OCI-LY3 (cell line): ENCODE measurements around the gene VDAC1.
"Not testable (repeated sequence)": the region's sequence is repeated elsewhere in the genome, so short reads cannot be mapped to it uniquely, and the experiment has no call there.

Experiments
- H2AFZ ChIP-seq: fragments of 200-600, 300-600 bp; shearing (Covaris generic); 2 replicates; pipeline ENCODE4 v1.6.0; 2014; ENCODE audit warnings: antibody characterized with exemption, low read depth, low read length
- H3K27ac ChIP-seq: fragments of 200-600, 300-600 bp; sonication (generic); 2 replicates; pipeline ENCODE4 v1.5.1; 2014; ENCODE audit warnings: mild to moderate bottlenecking, low read length, moderate library complexity, mixed read lengths
- H3K27me3 ChIP-seq: fragments of 200-600, 300-600 bp; sonication (generic); 2 replicates; pipeline ENCODE4 v1.6.1; 2014; ENCODE audit warnings: low read depth, low read length, mixed read lengths
- H3K36me3 ChIP-seq: fragments of 200-600, 300-600 bp; sonication (generic); replicated peaks from 2 replicates; pipeline ENCODE3; 2014; ENCODE audit warnings: low read depth, low read length, mixed read lengths
- H3K4me1 ChIP-seq: fragments of 300-600, 200-600 bp; sonication (generic); 2 replicates; pipeline ENCODE4 v1.6.1; 2014; ENCODE audit warnings: low read length, mixed read lengths
- H3K4me2 ChIP-seq: fragments of 200-600, 300-600 bp; sonication (generic); 2 replicates; pipeline ENCODE4 v1.6.1; 2014; ENCODE audit warnings: low read length, mixed read lengths
- H3K4me3 ChIP-seq: fragments of 300-600, 200-600 bp; sonication (generic); 2 replicates; pipeline ENCODE4 v1.5.1; 2014; ENCODE audit warnings: antibody characterized with exemption, mild to moderate bottlenecking, low read length, moderate library complexity
- H3K79me2 ChIP-seq: fragments of 300-600, 200-600 bp; shearing (Covaris generic); 2 replicates; pipeline ENCODE4 v1.6.1; 2014; ENCODE audit warnings: mild to moderate bottlenecking, low read length, mixed read lengths
- H3K9ac ChIP-seq: fragments of 300-600, 200-600 bp; shearing (Covaris generic); 2 replicates; pipeline ENCODE4 v1.6.0; 2014; ENCODE audit warnings: mild to moderate bottlenecking, low read length, moderate library complexity
- H3K9me3 ChIP-seq: fragments of 200-600, 300-600 bp; shearing (Covaris generic); 2 replicates; pipeline ENCODE4 v1.6.1; 2014; ENCODE audit warnings: low read length, mixed read lengths; ENCODE audit not compliant: insufficient read depth
- H4K20me1 ChIP-seq: fragments of 200-600, 300-600 bp; sonication (generic); 2 replicates; pipeline ENCODE4 v1.6.1; 2016; ENCODE audit warnings: low read length, mixed read lengths; ENCODE audit not compliant: insufficient read depth
- EZH2phosphoT487 ChIP-seq: fragments of 200-600 bp; shearing (Covaris generic); IDR thresholded peaks from 2 replicates; pipeline ENCODE4 v1.6.1; 2018; ENCODE audit warnings: antibody characterized with exemption, mixed run types, low read depth
- TF ChIP-seq, protein P1 (sequence below): fragments of 200-600, 300-600 bp; sonication (generic); IDR thresholded peaks from 2 replicates; pipeline ENCODE4 v1.5.1; 2014; ENCODE audit warnings: antibody characterized with exemption, low read length, low read depth

The VDAC1 gene

DNA sequence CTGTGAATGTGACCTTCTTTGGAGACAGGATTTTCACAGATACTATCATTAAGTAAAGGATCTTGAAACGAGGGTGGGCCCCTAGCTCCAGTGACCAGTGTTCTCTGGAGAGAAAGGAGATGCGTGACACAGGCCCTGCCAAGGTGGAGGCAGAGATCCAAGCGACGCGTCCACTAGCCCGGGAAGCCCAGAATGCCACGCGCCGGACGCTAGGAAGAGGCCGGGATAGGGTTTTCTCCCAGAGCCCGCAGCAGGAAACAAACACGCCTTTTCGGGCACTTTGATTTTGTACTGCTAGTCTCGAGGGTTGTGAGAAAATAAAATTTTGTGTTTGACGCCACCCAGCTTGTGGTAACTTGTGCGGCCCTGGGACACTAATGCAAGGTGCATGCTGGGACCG lies 29.6 kb upstream of the VDAC1 start:
- no peaks in the 10 kb centered on the region for H3K27me3 ChIP-seq
- H3K9ac ChIP-seq, result no peak overlapping the region
- H2AFZ ChIP-seq, result no peak overlapping the region
- no peak overlapping the region for H3K4me3 ChIP-seq
- H3K4me2 ChIP-seq, result no peak overlapping the region
- no peaks in the 10 kb centered on the region for H3K36me3 ChIP-seq
- H3K27ac ChIP-seq, result no peak overlapping the region
- H4K20me1 ChIP-seq, result no peaks in the 10 kb centered on the region
- H3K4me1 ChIP-seq, result peaks cover 31% of the 10 kb centered on the region
- TF ChIP-seq, protein P1, sequence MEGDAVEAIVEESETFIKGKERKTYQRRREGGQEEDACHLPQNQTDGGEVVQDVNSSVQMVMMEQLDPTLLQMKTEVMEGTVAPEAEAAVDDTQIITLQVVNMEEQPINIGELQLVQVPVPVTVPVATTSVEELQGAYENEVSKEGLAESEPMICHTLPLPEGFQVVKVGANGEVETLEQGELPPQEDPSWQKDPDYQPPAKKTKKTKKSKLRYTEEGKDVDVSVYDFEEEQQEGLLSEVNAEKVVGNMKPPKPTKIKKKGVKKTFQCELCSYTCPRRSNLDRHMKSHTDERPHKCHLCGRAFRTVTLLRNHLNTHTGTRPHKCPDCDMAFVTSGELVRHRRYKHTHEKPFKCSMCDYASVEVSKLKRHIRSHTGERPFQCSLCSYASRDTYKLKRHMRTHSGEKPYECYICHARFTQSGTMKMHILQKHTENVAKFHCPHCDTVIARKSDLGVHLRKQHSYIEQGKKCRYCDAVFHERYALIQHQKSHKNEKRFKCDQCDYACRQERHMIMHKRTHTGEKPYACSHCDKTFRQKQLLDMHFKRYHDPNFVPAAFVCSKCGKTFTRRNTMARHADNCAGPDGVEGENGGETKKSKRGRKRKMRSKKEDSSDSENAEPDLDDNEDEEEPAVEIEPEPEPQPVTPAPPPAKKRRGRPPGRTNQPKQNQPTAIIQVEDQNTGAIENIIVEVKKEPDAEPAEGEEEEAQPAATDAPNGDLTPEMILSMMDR, result no peak
- no peak for TF ChIP-seq EZH2phosphoT487
- H3K79me2 ChIP-seq, result no peaks in the 10 kb centered on the region
- H3K9me3 ChIP-seq, result no peaks in the 10 kb centered on the region

DNA sequence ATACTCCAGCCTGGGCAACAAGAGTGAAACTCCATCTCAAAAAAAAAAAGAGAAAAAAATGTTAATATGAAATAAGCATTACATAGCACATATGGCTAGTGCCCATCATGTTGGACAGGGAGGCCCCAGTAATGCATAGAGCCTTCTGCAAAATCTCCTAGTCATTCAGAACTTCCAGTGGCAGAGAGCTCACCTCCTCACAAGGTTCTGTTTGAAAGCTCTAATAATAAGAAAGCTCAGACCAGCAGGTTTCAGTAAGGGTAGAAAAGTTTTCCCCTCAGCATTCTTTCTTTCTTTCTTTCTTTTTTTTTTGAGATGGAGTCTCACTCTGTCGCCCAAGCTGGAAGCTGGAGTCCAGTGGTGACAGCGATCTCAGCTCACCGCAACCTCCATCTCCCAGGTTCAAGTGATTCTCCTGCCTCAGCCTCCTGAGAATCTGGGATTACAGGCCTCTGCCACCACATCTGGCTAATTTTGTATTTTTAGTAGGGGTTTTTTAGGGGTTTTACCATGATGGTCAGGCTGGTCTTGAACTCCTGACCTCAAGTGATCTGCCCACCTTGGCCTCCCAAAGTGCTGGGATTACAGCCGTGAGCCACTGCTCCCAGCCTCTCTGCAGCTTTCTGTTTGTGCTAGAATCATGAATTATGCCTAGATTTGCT lies 25.7 kb upstream of the VDAC1 start:
- H3K27me3 ChIP-seq, H4K20me1 ChIP-seq, H3K9me3 ChIP-seq, H3K9ac ChIP-seq, H3K36me3 ChIP-seq, H2AFZ ChIP-seq, H3K79me2 ChIP-seq: not testable (repeated sequence)
- peak overlapping the region; percentile 12; the same call in 1 of the 2 replicates for H3K27ac ChIP-seq
- H3K4me3 ChIP-seq, result peak overlapping the region; percentile 9; the same call in 1 of the 2 replicates
- peak overlapping the region; percentile 39 for H3K4me2 ChIP-seq
- H3K4me1 ChIP-seq, result peaks cover 40% of the 10 kb centered on the region

DNA sequence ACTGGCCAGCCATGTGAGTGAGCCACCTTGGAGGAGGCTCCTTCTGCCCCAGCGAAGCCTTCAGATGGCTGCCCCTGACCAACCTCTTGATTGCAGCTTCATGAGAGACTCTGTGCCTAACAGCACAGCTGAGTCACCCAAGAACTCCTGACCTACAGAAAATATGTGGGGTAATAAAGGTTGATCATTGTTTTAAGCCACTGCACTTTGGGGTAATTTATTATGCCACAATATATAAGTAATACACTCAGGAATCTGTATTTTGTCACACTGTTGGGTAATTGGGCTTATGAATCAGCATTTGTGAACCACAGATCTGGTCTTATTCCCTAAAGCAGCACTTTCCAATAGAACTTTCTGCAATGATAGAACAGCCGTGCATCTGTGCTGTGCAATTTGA lies 24.4 kb upstream of the VDAC1 start:
- Histone ChIP-seq H3K9me3 (no peaks in the 10 kb centered on the region), H3K27me3 (no peaks in the 10 kb centered on the region), H3K9ac (no peak overlapping the region), H3K4me2 (peak overlapping the region; percentile 39; the same call in 1 of the 2 replicates), H3K4me3 (no peak overlapping the region), H3K36me3 (no peaks in the 10 kb centered on the region), H3K4me1 (peaks cover 40% of the 10 kb centered on the region), H2AFZ (no peak overlapping the region), H3K27ac (no peak overlapping the region), H3K79me2 (no peaks in the 10 kb centered on the region), H4K20me1 (no peaks in the 10 kb centered on the region)
- TF ChIP-seq EZH2phosphoT487, result no peak
- TF ChIP-seq, protein P1, result no peak

DNA sequence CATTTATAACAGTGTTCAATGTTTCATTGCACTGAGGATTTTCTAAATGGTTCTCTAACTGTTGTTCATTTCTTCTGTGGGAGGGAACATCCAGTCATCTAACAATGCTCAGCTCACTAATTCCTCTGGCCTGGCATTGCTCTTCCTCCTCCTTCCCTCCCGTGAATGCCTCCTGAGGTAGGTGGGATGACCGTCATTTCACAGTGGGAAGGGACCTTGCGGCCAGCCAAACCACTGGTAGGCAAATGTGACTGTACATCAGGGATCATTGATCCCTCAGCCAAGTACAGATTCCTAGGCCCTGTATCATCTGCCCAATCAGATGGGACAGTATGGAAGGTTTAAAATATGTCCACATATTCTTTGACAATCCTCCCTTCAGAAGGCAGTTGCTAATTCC lies 23.7 kb upstream of the VDAC1 start:
- Histone ChIP-seq H3K4me1 (peaks cover 40% of the 10 kb centered on the region), H3K79me2 (no peaks in the 10 kb centered on the region), H2AFZ (no peak overlapping the region), H3K9me3 (no peaks in the 10 kb centered on the region), H3K9ac (no peak overlapping the region), H3K4me2 (no peak overlapping the region), H3K36me3 (no peaks in the 10 kb centered on the region), H3K4me3 (no peak overlapping the region), H3K27me3 (no peaks in the 10 kb centered on the region), H3K27ac (no peak overlapping the region), H4K20me1 (no peaks in the 10 kb centered on the region)
- TF ChIP-seq, protein P1, result no peak
- no peak for TF ChIP-seq EZH2phosphoT487
